Ovary (tissue), 3 donors: Measurements from ENCODE around the gene MORN1.

Experiments used
- EP300 ChIP-seq: sonication (generic); formaldehyde crosslinking; IDR thresholded peaks from one replicate; pipeline ENCODE4 v1.6.1; 2017; ENCODE audit warnings: antibody characterized with exemption
- TF ChIP-seq, protein P1 (sequence below), 3 donors: fragments of 450-650 bp in 2 of 3; fragments of 200-600 bp in 1 of 3; IDR thresholded peaks; one replicate each; pipeline versions ENCODE4 v1.5.1 to v1.8.0; 2016 to 2022; ENCODE audit warnings: antibody characterized with exemption in 3 of 3, mild to moderate bottlenecking in 1 of 3
- donor health status: DM: no; HTN: no; CAD: no.

DNA sequence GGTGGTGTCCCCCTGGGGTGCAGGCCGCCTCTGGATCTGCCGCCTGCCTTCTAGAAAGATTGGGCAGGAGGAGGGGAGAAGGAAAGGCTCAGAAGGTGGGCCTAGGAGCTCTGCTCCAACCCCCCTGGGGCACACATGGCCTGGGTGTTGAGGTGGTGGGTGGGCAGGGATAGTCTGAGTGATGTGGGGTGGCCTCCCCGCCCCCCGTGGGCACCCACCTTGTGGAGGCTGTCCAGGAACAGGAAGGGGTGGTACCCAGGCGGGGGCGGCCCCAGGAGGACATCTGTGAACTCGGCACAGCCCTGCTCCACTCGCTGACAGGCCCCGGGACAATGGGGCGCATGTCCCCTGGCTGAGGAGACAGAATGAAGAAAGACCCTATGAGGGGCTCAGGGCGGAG, 54.9 kb downstream of the MORN1 start:
- no peak for TF ChIP-seq EP300
- TF ChIP-seq, protein P1, sequence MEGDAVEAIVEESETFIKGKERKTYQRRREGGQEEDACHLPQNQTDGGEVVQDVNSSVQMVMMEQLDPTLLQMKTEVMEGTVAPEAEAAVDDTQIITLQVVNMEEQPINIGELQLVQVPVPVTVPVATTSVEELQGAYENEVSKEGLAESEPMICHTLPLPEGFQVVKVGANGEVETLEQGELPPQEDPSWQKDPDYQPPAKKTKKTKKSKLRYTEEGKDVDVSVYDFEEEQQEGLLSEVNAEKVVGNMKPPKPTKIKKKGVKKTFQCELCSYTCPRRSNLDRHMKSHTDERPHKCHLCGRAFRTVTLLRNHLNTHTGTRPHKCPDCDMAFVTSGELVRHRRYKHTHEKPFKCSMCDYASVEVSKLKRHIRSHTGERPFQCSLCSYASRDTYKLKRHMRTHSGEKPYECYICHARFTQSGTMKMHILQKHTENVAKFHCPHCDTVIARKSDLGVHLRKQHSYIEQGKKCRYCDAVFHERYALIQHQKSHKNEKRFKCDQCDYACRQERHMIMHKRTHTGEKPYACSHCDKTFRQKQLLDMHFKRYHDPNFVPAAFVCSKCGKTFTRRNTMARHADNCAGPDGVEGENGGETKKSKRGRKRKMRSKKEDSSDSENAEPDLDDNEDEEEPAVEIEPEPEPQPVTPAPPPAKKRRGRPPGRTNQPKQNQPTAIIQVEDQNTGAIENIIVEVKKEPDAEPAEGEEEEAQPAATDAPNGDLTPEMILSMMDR (IDR thresholded peaks at IDR 0.05) = no peak
